HepG2 (cell line): ENCODE data around the gene FRMD8. TPM values are rescaled to one million over a fixed set of nuclear protein-coding genes. Genes with fewer than 3 reads are reported as not detected.

ENCODE experiments used
- ATF1 ChIP-seq: IDR thresholded peaks from 2 replicates; pipeline ENCODE4 v1.6.1; 2016; ENCODE audit warnings: mild to moderate bottlenecking, control low read depth
- FOSL2 ChIP-seq: sonication (generic); formaldehyde crosslinking; IDR thresholded peaks from 2 replicates; pipeline ENCODE4 v1.4.0; 2020; ENCODE audit warnings: missing genetic modification reagents
- HMGA1 ChIP-seq: sonication (generic); formaldehyde crosslinking; conservative IDR thresholded peaks from 2 replicates; pipeline ENCODE4 v1.4.0; 2020; ENCODE audit warnings: missing genetic modification reagents
- MED1 ChIP-seq: sonication (generic); formaldehyde crosslinking; IDR thresholded peaks from 2 replicates; pipeline ENCODE4 v1.4.0; 2020; ENCODE audit warnings: missing genetic modification reagents
- NCOA2 ChIP-seq: sonication (generic); formaldehyde crosslinking; IDR thresholded peaks from 2 replicates; pipeline ENCODE4 v1.8.0; 2022; ENCODE audit warnings: inconsistent platforms
- SPEN ChIP-seq: sonication (generic); formaldehyde crosslinking; IDR thresholded peaks from 2 replicates; pipeline ENCODE4 v1.5.1; 2020; ENCODE audit warnings: low read depth, mild to moderate bottlenecking, missing genetic modification reagents
- U2AF1 ChIP-seq: fragments of 200-400 bp; formaldehyde crosslinking; optimal IDR thresholded peaks from 2 replicates; pipeline ENCODE3; 2017; ENCODE audit warnings: mild to moderate bottlenecking, low read depth, low read length
- ZBTB33 ChIP-seq: sonication (generic); formaldehyde crosslinking; IDR thresholded peaks from 2 replicates; pipeline ENCODE4 v1.4.0; 2020; ENCODE audit warnings: missing genetic modification reagents
- ZNF205 ChIP-seq: IDR thresholded peaks from 2 replicates; pipeline ENCODE4 v1.6.1; 2018; ENCODE audit warnings: missing biosample characterization, missing genetic modification reagents
- ZNF367 ChIP-seq: sonication (generic); formaldehyde crosslinking; IDR thresholded peaks from 2 replicates; pipeline ENCODE4 v1.4.0; 2020; ENCODE audit warnings: missing genetic modification reagents, borderline replicate concordance
- ZNF543 ChIP-seq: sonication (generic); formaldehyde crosslinking; IDR thresholded peaks from 2 replicates; pipeline ENCODE4 v1.4.0; 2020; ENCODE audit warnings: mild to moderate bottlenecking, missing genetic modification reagents
- ZNF557 ChIP-seq: sonication (generic); formaldehyde crosslinking; IDR thresholded peaks from 2 replicates; pipeline ENCODE4 v1.4.0; 2020; ENCODE audit warnings: missing genetic modification reagents
- ZNF562 ChIP-seq: sonication (generic); formaldehyde crosslinking; IDR thresholded peaks from 2 replicates; pipeline ENCODE4 v1.8.0; 2022; ENCODE audit warnings: missing genetic modification reagents, borderline replicate concordance
- ZNF605 ChIP-seq: sonication (generic); formaldehyde crosslinking; IDR thresholded peaks from 2 replicates; pipeline ENCODE4 v1.8.0; 2022; ENCODE audit warnings: mild to moderate bottlenecking, missing genetic modification reagents
- ZNF710 ChIP-seq: sonication (generic); formaldehyde crosslinking; IDR thresholded peaks from 2 replicates; pipeline ENCODE4 v1.5.0; 2020; ENCODE audit warnings: mild to moderate bottlenecking, missing genetic modification reagents, borderline replicate concordance
- ZNF816 ChIP-seq: sonication (generic); formaldehyde crosslinking; IDR thresholded peaks from 2 replicates; pipeline ENCODE4 v1.8.0; 2022; ENCODE audit warnings: missing genetic modification reagents, mild to moderate bottlenecking, borderline replicate concordance
- ZZZ3 ChIP-seq: sonication (generic); formaldehyde crosslinking; IDR thresholded peaks from 2 replicates; pipeline ENCODE4 v1.4.0; 2020; ENCODE audit warnings: missing genetic modification reagents, mild to moderate bottlenecking, borderline replicate concordance
- polyA plus RNA-seq, 8 experiments: library from polyadenylated mRNA; depleted of rRNA in 3 of 8; stranded (reverse) in 7 of 8; unstranded in 1 of 8; fragments of >200 nt; fragmentation: Illumina TruSeq in 4 of 8; extraction: Trizol in 4 of 8; gene quantifications; 2 replicates each; pipeline versions ENCODE4 v1.2.1 to v1.2.3, GENCODE V29; 2011 to 2016; ENCODE audit warnings: low read depth in 4 of 8, missing spikeins in 1 of 8, mixed read lengths in 1 of 8; ENCODE audit not compliant: insufficient read depth in 1 of 8
- total RNA-seq, 5 experiments: library from RNA; depleted of rRNA; stranded (reverse); fragments of >200 nt; fragmentation: Illumina TruSeq; extraction: Trizol; gene quantifications; 2 replicates each; pipeline ENCODE4 v1.2.3, GENCODE V29; 2016; ENCODE audit warnings: low read depth in 1 of 5
- TF ChIP-seq, protein P1 (sequence below): sonication (generic); formaldehyde crosslinking; IDR thresholded peaks from 2 replicates; pipeline ENCODE4 v1.4.0; 2020; ENCODE audit warnings: low read depth, mild to moderate bottlenecking, missing genetic modification reagents
- TF ChIP-seq, protein P2 (sequence below): sonication (generic); formaldehyde crosslinking; IDR thresholded peaks from 2 replicates; pipeline ENCODE4 v1.4.0; 2020; ENCODE audit warnings: mild to moderate bottlenecking, missing genetic modification reagents
- TF ChIP-seq, protein P3 (sequence below): sonication (generic); formaldehyde crosslinking; IDR thresholded peaks from 2 replicates; pipeline ENCODE4 v1.5.1; 2020; ENCODE audit warnings: missing genetic modification reagents, mild to moderate bottlenecking, borderline replicate concordance
- TF ChIP-seq, protein P4 (sequence below): sonication (generic); formaldehyde crosslinking; conservative IDR thresholded peaks from 2 replicates; pipeline ENCODE4 v1.8.0; 2022; ENCODE audit warnings: low read depth, missing genetic modification reagents

Gene FRMD8
- total and polyA plus RNA-seq, 2 of the 13 experiments (the other 11 are each of a cell fraction or from before 2014, with no cell fraction given) = 5.8 to 20.6 TPM

- TF ChIP-seq, protein P1, sequence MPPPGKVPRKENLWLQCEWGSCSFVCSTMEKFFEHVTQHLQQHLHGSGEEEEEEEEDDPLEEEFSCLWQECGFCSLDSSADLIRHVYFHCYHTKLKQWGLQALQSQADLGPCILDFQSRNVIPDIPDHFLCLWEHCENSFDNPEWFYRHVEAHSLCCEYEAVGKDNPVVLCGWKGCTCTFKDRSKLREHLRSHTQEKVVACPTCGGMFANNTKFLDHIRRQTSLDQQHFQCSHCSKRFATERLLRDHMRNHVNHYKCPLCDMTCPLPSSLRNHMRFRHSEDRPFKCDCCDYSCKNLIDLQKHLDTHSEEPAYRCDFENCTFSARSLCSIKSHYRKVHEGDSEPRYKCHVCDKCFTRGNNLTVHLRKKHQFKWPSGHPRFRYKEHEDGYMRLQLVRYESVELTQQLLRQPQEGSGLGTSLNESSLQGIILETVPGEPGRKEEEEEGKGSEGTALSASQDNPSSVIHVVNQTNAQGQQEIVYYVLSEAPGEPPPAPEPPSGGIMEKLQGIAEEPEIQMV = no peak
- TF ChIP-seq ZNF367 (CRISPR knock-in tag) (0 out of 2 replicates have a peak, but pooled peaks have one; percentile 19), SPEN (peak; percentile 86), ZNF205 (CRISPR knock-in tag) (no peak), MED1 (CRISPR knock-in tag) (peak; percentile 98), FOSL2 (CRISPR knock-in tag) (peak; percentile 96), U2AF1 (no peak), NCOA2 (peak; percentile 94), HMGA1 (CRISPR knock-in tag) (no peak), ZNF816 (no peak; the same call in 1 of the 2 replicates), ZNF710 (no peak), ZZZ3 (CRISPR knock-in tag) (no peak), ZBTB33 (CRISPR knock-in tag) (no peak), ATF1 (CRISPR knock-in tag) (no peak), ZNF557 (CRISPR knock-in tag) (no peak), ZNF543 (no peak), ZNF605 (CRISPR knock-in tag) (peak; percentile 64; the same call in 1 of the 2 replicates), ZNF562 (CRISPR knock-in tag) (no peak)
- TF ChIP-seq, protein P2, sequence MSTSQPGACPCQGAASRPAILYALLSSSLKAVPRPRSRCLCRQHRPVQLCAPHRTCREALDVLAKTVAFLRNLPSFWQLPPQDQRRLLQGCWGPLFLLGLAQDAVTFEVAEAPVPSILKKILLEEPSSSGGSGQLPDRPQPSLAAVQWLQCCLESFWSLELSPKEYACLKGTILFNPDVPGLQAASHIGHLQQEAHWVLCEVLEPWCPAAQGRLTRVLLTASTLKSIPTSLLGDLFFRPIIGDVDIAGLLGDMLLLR (CRISPR knock-in tag) = no peak
- TF ChIP-seq, protein P3, sequence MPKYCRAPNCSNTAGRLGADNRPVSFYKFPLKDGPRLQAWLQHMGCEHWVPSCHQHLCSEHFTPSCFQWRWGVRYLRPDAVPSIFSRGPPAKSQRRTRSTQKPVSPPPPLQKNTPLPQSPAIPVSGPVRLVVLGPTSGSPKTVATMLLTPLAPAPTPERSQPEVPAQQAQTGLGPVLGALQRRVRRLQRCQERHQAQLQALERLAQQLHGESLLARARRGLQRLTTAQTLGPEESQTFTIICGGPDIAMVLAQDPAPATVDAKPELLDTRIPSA (CRISPR knock-in tag) = no peak
- TF ChIP-seq, protein P4, sequence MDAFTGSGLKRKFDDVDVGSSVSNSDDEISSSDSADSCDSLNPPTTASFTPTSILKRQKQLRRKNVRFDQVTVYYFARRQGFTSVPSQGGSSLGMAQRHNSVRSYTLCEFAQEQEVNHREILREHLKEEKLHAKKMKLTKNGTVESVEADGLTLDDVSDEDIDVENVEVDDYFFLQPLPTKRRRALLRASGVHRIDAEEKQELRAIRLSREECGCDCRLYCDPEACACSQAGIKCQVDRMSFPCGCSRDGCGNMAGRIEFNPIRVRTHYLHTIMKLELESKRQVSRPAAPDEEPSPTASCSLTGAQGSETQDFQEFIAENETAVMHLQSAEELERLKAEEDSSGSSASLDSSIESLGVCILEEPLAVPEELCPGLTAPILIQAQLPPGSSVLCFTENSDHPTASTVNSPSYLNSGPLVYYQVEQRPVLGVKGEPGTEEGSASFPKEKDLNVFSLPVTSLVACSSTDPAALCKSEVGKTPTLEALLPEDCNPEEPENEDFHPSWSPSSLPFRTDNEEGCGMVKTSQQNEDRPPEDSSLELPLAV (CRISPR knock-in tag) = no peak
Measured at GRCh38 chr11:65420979-65421793, 34.7 kb downstream of the FRMD8 start (continued).
